ENCODE measurements around the gene RCAN2.

DNA sequence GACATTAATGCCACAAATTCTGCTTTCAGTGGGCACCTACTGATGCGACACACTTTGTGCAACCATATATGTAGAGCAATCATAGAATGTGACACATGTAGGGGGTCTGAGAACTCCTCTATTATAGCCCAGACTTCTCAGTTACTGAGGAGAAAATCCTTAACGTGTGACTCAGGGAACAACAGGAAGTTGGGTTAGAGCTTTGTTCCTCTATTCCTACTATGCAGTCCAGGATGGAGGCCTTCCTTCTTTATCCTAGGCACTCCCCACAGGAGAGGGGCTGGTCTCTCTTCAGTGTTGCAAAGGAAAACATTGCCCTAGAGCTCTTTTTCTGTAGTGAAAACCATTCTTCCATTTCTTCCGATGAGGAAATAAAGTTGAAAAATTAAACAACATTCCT, 39.6 kb upstream of the RCAN2 start:
- TF ChIP-seq, protein P1, sequence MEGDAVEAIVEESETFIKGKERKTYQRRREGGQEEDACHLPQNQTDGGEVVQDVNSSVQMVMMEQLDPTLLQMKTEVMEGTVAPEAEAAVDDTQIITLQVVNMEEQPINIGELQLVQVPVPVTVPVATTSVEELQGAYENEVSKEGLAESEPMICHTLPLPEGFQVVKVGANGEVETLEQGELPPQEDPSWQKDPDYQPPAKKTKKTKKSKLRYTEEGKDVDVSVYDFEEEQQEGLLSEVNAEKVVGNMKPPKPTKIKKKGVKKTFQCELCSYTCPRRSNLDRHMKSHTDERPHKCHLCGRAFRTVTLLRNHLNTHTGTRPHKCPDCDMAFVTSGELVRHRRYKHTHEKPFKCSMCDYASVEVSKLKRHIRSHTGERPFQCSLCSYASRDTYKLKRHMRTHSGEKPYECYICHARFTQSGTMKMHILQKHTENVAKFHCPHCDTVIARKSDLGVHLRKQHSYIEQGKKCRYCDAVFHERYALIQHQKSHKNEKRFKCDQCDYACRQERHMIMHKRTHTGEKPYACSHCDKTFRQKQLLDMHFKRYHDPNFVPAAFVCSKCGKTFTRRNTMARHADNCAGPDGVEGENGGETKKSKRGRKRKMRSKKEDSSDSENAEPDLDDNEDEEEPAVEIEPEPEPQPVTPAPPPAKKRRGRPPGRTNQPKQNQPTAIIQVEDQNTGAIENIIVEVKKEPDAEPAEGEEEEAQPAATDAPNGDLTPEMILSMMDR (conservative IDR thresholded peaks at IDR 0.05 in 1 of 2, IDR thresholded peaks at IDR 0.05 in 1 of 2; ENCODE audit: extremely low read depth in 1 of 2, insufficient read depth in 1 of 2, low read depth in 1 of 2, low read length in 2 of 2), result no peak
- no peak for TF ChIP-seq EZH2 (IDR thresholded peaks at IDR 0.05; ENCODE audit: borderline replicate concordance, low read length)

Data from mammary epithelial cell (primary cell).